Measurements from ENCODE around the gene STMN3.
"Not testable (repeated sequence)": the region's sequence is repeated elsewhere in the genome, so short reads cannot be mapped to it uniquely, and the experiment has no call there.

Gene STMN3

DNA sequence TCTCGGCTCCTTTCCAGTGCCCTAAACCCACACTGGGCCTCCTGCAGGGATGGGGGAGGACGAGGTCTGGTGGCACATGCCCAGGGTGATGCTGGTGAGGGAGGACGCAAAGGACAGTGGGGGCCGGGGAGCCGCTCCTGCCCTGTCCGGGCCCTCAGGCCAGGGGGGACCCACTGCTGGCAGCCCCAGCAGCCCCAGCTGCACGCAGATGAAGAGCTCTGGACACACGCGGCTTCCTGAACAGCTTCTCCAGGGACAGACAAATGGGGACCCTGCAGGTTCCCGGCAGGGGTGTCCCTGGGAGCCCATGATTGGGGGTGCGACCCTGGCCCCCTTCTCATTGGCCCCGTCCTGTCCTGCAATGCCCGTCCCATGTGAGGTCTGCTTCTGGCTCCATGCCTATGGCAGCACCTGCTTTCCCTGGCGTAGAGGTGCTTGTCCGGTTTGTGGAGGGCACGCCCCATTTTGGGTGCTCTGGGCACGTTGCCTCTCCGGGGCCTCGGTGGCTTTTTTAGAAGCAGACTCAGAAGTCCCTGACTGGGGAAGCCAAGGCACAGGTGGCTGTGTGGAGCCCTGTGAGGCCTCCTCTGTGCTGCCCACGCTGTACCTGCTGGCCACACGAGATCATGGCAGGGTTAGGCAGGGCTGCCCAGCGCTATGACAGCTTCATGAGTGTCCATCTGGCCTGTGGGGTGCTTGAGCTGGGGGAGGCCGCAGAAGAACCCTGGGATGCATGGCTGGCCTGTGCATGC lies 27.8 kb upstream of the STMN3 start:
- no peaks in the 10 kb centered on the region for H3K9me3 ChIP-seq (replicated peaks; ENCODE audit: low read length)
- no peak overlapping the region for H3K9ac ChIP-seq (ENCODE audit: low read depth, low read length)
- peaks cover 25% of the 10 kb centered on the region for H3K4me1 ChIP-seq (ENCODE audit: control insufficient read depth, insufficient read depth, low read length)
- H3K4me3 ChIP-seq (ENCODE audit: low read length) = no peak overlapping the region
- no peaks in the 10 kb centered on the region for H3K27me3 ChIP-seq (ENCODE audit: control insufficient read depth, insufficient read depth, low read length)
- no peak overlapping the region for H3K4me2 ChIP-seq (ENCODE audit: low read length)
- H3K36me3 ChIP-seq (ENCODE audit: insufficient read depth, low read length) = peaks cover 28% of the 10 kb centered on the region

GRCh38 chr20:63680427-63680826 lies 27.2 kb upstream of the STMN3 start:
- H3K9me3 ChIP-seq (replicated peaks; ENCODE audit: low read length) = no peaks in the 10 kb centered on the region
- no peaks in the 10 kb centered on the region for H3K27me3 ChIP-seq (ENCODE audit: control insufficient read depth, insufficient read depth, low read length)
- H3K36me3 ChIP-seq (ENCODE audit: insufficient read depth, low read length) = peaks cover 28% of the 10 kb centered on the region
- H3K4me3 ChIP-seq (ENCODE audit: low read length) = no peak overlapping the region
- H3K9ac ChIP-seq (ENCODE audit: low read depth, low read length) = no peak overlapping the region
- peaks cover 24% of the 10 kb centered on the region for H3K4me1 ChIP-seq (ENCODE audit: control insufficient read depth, insufficient read depth, low read length)
- H3K4me2 ChIP-seq (ENCODE audit: low read length) = no peak overlapping the region

DNA sequence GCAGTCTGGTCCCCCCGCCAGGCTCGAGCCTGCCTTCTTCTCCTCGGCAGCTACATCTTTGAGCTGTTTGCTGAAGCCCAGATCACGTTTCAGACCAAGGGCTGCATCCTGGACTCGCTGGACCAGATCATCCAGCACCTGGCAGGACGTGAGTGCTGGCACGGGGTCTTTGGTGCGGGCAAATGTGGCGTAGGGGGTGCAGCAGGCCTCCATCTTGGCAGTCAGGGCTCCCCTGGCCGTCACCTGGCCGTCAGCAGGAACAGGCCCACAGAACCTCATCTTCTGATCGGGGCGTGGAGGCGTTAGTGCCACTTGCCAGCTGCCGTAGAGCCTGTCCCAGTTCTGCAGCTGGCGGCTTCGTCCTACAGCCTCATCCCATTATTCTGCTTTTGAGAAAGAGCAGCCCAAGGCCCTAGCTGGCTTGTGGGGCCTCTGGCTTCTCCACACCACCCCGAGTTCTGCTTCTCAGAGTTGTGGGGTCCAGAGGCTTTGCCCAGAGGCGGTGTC lies 26.6 kb upstream of the STMN3 start:
- no peak overlapping the region for H3K9ac ChIP-seq (ENCODE audit: low read depth, low read length)
- H3K9me3 ChIP-seq (replicated peaks; ENCODE audit: low read length) = no peaks in the 10 kb centered on the region
- H3K27me3 ChIP-seq (ENCODE audit: control insufficient read depth, insufficient read depth, low read length) = no peaks in the 10 kb centered on the region
- peaks cover 30% of the 10 kb centered on the region for H3K36me3 ChIP-seq (ENCODE audit: insufficient read depth, low read length)
- H3K4me3 ChIP-seq (ENCODE audit: low read length) = no peak overlapping the region
- H3K4me2 ChIP-seq (ENCODE audit: low read length) = no peak overlapping the region
- H3K4me1 ChIP-seq (ENCODE audit: control insufficient read depth, insufficient read depth, low read length) = peaks cover 24% of the 10 kb centered on the region

- Histone ChIP-seq H3K36me3 (ENCODE audit: insufficient read depth, low read length) (peaks cover 38% of the 10 kb centered on the region), H3K9me3 (replicated peaks; ENCODE audit: low read length) (no peaks in the 10 kb centered on the region), H3K4me2 (ENCODE audit: low read length) (no peak overlapping the region), H3K4me3 (ENCODE audit: low read length) (no peak overlapping the region), H3K27me3 (ENCODE audit: control insufficient read depth, insufficient read depth, low read length) (no peaks in the 10 kb centered on the region), H3K4me1 (ENCODE audit: control insufficient read depth, insufficient read depth, low read length) (peaks cover 24% of the 10 kb centered on the region), H3K9ac (ENCODE audit: low read depth, low read length) (no peak overlapping the region)
Observed at GRCh38 chr20:63678667-63679465, 25.6 kb upstream of the STMN3 start.

DNA sequence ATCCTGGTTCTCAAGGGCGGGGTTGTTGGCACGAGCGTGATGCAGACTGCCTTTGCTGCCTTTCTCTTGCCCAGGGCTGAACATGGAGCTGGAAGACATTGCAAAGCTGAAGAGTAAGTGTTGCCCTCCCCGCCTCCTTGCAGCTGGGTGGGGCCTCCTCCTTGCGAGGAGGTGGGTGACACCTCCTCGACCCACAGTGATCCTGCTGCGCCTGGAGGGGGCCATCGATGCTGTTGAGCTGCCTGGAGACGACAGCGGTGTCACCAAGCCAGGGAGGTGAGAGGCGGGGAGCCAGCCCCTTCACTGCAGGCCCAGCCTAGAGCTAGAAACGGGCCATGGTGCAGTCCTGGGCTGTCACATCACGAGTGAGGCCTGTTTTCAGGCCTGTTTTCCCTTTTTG lies 24.8 kb upstream of the STMN3 start:
- Histone ChIP-seq H3K36me3 (ENCODE audit: insufficient read depth, low read length) (peaks cover 38% of the 10 kb centered on the region), H3K27me3 (ENCODE audit: control insufficient read depth, insufficient read depth, low read length) (no peaks in the 10 kb centered on the region), H3K9me3 (replicated peaks; ENCODE audit: low read length) (no peaks in the 10 kb centered on the region), H3K4me2 (ENCODE audit: low read length) (no peak overlapping the region), H3K9ac (ENCODE audit: low read depth, low read length) (no peak overlapping the region), H3K4me1 (ENCODE audit: control insufficient read depth, insufficient read depth, low read length) (peaks cover 18% of the 10 kb centered on the region), H3K4me3 (ENCODE audit: low read length) (no peak overlapping the region)

DNA sequence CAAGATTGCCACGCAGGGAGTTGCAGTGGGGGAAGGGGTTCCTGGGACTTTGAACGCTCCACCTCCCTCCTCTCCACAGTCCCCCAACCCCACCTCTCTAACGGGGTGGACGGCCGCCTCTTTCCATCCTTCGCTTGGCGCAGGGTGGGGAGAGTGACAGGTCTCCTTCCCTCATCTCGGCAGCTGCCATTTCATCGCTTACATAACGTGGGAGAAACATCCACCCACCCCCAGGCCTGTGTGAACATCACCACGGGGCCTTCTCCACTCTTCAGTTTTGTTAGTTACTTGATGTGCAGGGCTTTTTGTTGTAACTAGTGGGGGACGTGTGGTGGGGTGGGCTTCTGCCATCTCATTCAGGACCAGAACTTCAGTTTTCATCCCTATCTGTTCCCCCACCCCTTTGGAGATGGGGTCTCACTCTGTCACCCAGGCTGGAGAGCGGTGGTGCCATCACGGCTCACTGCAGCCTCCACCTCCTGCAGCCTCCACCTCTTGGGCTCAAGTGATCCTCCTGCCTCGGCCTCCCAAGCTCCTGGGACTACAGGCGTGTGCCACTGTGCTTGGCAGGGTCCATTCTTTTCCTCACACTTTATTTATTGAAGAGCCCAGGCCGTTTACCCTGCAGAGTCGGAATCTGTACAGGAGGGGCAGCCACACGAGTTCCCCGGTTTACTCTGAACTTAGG lies 22.6 kb upstream of the STMN3 start:
- H3K4me1 ChIP-seq (ENCODE audit: control insufficient read depth, insufficient read depth, low read length) = no peaks in the 10 kb centered on the region
- H3K4me3 ChIP-seq (ENCODE audit: low read length) = no peak overlapping the region
- no peaks in the 10 kb centered on the region for H3K27me3 ChIP-seq (ENCODE audit: control insufficient read depth, insufficient read depth, low read length)
- no peaks in the 10 kb centered on the region for H3K9me3 ChIP-seq (replicated peaks; ENCODE audit: low read length)
- peaks cover 38% of the 10 kb centered on the region for H3K36me3 ChIP-seq (ENCODE audit: insufficient read depth, low read length)
- H3K9ac ChIP-seq (ENCODE audit: low read depth, low read length) = no peak overlapping the region
- no peak overlapping the region for H3K4me2 ChIP-seq (ENCODE audit: low read length)

GRCh38 chr20:63673951-63674350 lies 20.7 kb upstream of the STMN3 start:
- Histone ChIP-seq H3K4me2 (ENCODE audit: low read length) (no peak overlapping the region), H3K9ac (ENCODE audit: low read depth, low read length) (no peak overlapping the region), H3K27me3 (ENCODE audit: control insufficient read depth, insufficient read depth, low read length) (no peaks in the 10 kb centered on the region), H3K4me1 (ENCODE audit: control insufficient read depth, insufficient read depth, low read length) (no peaks in the 10 kb centered on the region), H3K4me3 (ENCODE audit: low read length) (no peak overlapping the region), H3K36me3 (ENCODE audit: insufficient read depth, low read length) (peaks cover 37% of the 10 kb centered on the region), H3K9me3 (replicated peaks; ENCODE audit: low read length) (no peaks in the 10 kb centered on the region)

- Histone ChIP-seq H3K27me3 (ENCODE audit: control insufficient read depth, insufficient read depth, low read length) (no peaks in the 10 kb centered on the region), H3K9ac (ENCODE audit: low read depth, low read length) (no peak overlapping the region), H3K9me3 (replicated peaks; ENCODE audit: low read length) (no peaks in the 10 kb centered on the region), H3K36me3 (ENCODE audit: insufficient read depth, low read length) (peaks cover 35% of the 10 kb centered on the region), H3K4me3 (ENCODE audit: low read length) (no peak overlapping the region), H3K4me1 (ENCODE audit: control insufficient read depth, insufficient read depth, low read length) (no peaks in the 10 kb centered on the region), H3K4me2 (ENCODE audit: low read length) (no peak overlapping the region)
Observed at GRCh38 chr20:63672666-63673065, 19.4 kb upstream of the STMN3 start.

- not testable (repeated sequence) for H3K9me3 ChIP-seq (replicated peaks; ENCODE audit: low read length); H3K27me3 ChIP-seq (ENCODE audit: control insufficient read depth, insufficient read depth, low read length); H3K4me2 ChIP-seq (ENCODE audit: low read length); H3K4me1 ChIP-seq (ENCODE audit: control insufficient read depth, insufficient read depth, low read length); H3K9ac ChIP-seq (ENCODE audit: low read depth, low read length); H3K4me3 ChIP-seq (ENCODE audit: low read length)
- H3K36me3 ChIP-seq (ENCODE audit: insufficient read depth, low read length) = peaks cover 37% of the 10 kb centered on the region
Observed at GRCh38 chr20:63671695-63672094, 18.5 kb upstream of the STMN3 start.

- no peaks in the 10 kb centered on the region for H3K9me3 ChIP-seq (replicated peaks; ENCODE audit: low read length)
- H3K4me1 ChIP-seq (ENCODE audit: control insufficient read depth, insufficient read depth, low read length) = no peaks in the 10 kb centered on the region
- no peak overlapping the region for H3K4me3 ChIP-seq (ENCODE audit: low read length)
- H3K36me3 ChIP-seq (ENCODE audit: insufficient read depth, low read length) = peaks cover 35% of the 10 kb centered on the region
- H3K27me3 ChIP-seq (ENCODE audit: control insufficient read depth, insufficient read depth, low read length) = no peaks in the 10 kb centered on the region
- H3K9ac ChIP-seq (ENCODE audit: low read depth, low read length) = no peak overlapping the region
- H3K4me2 ChIP-seq (ENCODE audit: low read length) = no peak overlapping the region
Observed at GRCh38 chr20:63668351-63668750, 15.1 kb upstream of the STMN3 start.

- Histone ChIP-seq H3K4me2 (ENCODE audit: low read length) (no peak overlapping the region), H3K27me3 (ENCODE audit: control insufficient read depth, insufficient read depth, low read length) (no peaks in the 10 kb centered on the region), H3K9me3 (replicated peaks; ENCODE audit: low read length) (no peaks in the 10 kb centered on the region), H3K36me3 (ENCODE audit: insufficient read depth, low read length) (peaks cover 40% of the 10 kb centered on the region), H3K4me3 (ENCODE audit: low read length) (no peak overlapping the region), H3K9ac (ENCODE audit: low read depth, low read length) (no peak overlapping the region), H3K4me1 (ENCODE audit: control insufficient read depth, insufficient read depth, low read length) (no peaks in the 10 kb centered on the region)
Observed at GRCh38 chr20:63667858-63668257, 14.6 kb upstream of the STMN3 start.

Measured in skeletal muscle satellite cell (primary cell).